ENCODE results near the gene PIK3R6. TPM values are rescaled to one million over a fixed set of nuclear protein-coding genes. Genes with fewer than 3 reads are reported as not detected.

Gene PIK3R6
- total and polyA plus RNA-seq, 12 donors: 0.17 to 1.7 (median 0.83) TPM

- no peaks in the 10 kb centered on the region for H3K9me3 ChIP-seq (replicated peaks in 1 of 3)
- H3K4me3 ChIP-seq: no peak overlapping the region
- TF ChIP-seq POLR2A (IDR thresholded peaks at IDR 0.05): no peak
- TF ChIP-seq CTCF (IDR thresholded peaks at IDR 0.05): no peak
- no peaks in the 10 kb centered on the region for H3K36me3 ChIP-seq (replicated peaks in 1 of 2)
- no peak for DNase-seq
- peaks cover 8% of the 10 kb centered on the region for H3K27me3 ChIP-seq
- H3K4me1 ChIP-seq (replicated peaks in 1 of 2): no peaks in the 10 kb centered on the region
- intact Hi-C loops (cut with DNase I): no loop called here
- 83 to 90% (median 85%) methylated on average over 10 to 14 of the region's 14 CpGs for WGBS, 4 donors
- H3K27ac ChIP-seq: no peak overlapping the region
Observed at GRCh38 chr17:8797621-8798175, 69.8 kb downstream of the PIK3R6 start.

GRCh38 chr17:8794636-8795035, 72.8 kb downstream of the PIK3R6 start:
- Histone ChIP-seq H3K36me3 (replicated peaks in 1 of 2) (no peaks in the 10 kb centered on the region), H3K27me3 (peaks cover 8% of the 10 kb centered on the region), H3K27ac (peak overlapping the region in 2 of 5 donors; percentile 54 to 57), H3K4me3 (no peak overlapping the region), H3K9me3 (replicated peaks in 1 of 3) (peaks cover 0 to 6% (median 0%) of the 10 kb centered on the region in 3 donors), H3K4me1 (replicated peaks in 1 of 2) (no peaks in the 10 kb centered on the region)
- 41 to 44% (median 43%) methylated on average over 7 of the region's 7 CpGs for WGBS, 4 donors
- peak in 3 of 7 donors; percentile 39 to 62 (median 40) for DNase-seq
- no peak for TF ChIP-seq POLR2A (IDR thresholded peaks at IDR 0.05)
- TF ChIP-seq CTCF (IDR thresholded peaks at IDR 0.05): no peak
- intact Hi-C loops (cut with DNase I): no loop called here

GRCh38 chr17:8793649-8794048, 73.8 kb downstream of the PIK3R6 start:
- Histone ChIP-seq H3K4me1 (replicated peaks in 1 of 2) (no peaks in the 10 kb centered on the region), H3K4me3 (no peak overlapping the region), H3K36me3 (replicated peaks in 1 of 2) (no peaks in the 10 kb centered on the region), H3K9me3 (replicated peaks in 1 of 3) (peaks cover 0 to 6% (median 0%) of the 10 kb centered on the region in 3 donors), H3K27ac (peak overlapping the region in 2 of 5 donors; percentile 54 to 57), H3K27me3 (peaks cover under 1% of the 10 kb centered on the region)
- intact Hi-C loops (cut with DNase I): no loop called here
- WGBS, 4 donors: 55 to 68% (median 63%) methylated on average over 2 of the region's 2 CpGs
- TF ChIP-seq CTCF (IDR thresholded peaks at IDR 0.05): no peak
- TF ChIP-seq POLR2A (IDR thresholded peaks at IDR 0.05): no peak
- DNase-seq: no peak

- 69 to 84% (median 77%) methylated on average over 6 of the region's 6 CpGs for WGBS, 4 donors
- no peaks in the 10 kb centered on the region for H3K27me3 ChIP-seq
- DNase-seq: no peak
- H3K4me1 ChIP-seq (replicated peaks in 1 of 2): no peaks in the 10 kb centered on the region
- H3K27ac ChIP-seq: no peak overlapping the region
- intact Hi-C loops (cut with DNase I): no loop called here
- H3K4me3 ChIP-seq: no peak overlapping the region
- no peak for TF ChIP-seq CTCF (IDR thresholded peaks at IDR 0.05)
- no peak for TF ChIP-seq POLR2A (IDR thresholded peaks at IDR 0.05)
- H3K9me3 ChIP-seq (replicated peaks in 1 of 3): peaks cover 0 to 6% (median 0%) of the 10 kb centered on the region in 3 donors
- no peaks in the 10 kb centered on the region for H3K36me3 ChIP-seq (replicated peaks in 1 of 2)
Observed at GRCh38 chr17:8792646-8793045, 74.8 kb downstream of the PIK3R6 start.
